GM12878 (cell line): Measurements from ENCODE around the gene EFCAB8. TPM values are rescaled to one million over a fixed set of nuclear protein-coding genes. Genes with fewer than 3 reads are reported as not detected.

ENCODE experiments used
- ATAC-seq: fragments of 200-7000 bp; cut with Tn5 transposase; 3 replicates; pipeline ENCODE4 v1.9.1; 2020; ENCODE audit warnings: mild to moderate bottlenecking, moderate library complexity
- BruUV-seq: library from RNA; stranded (reverse); fragments of 400-500 nt; replicated peaks from 2 replicates; lab custom pipeline; 2021; lab: Mats Ljungman, UMichigan
- CTCF ChIA-PET: fragments of 300-600 bp; sonication (Branson Sonifier 250); formaldehyde crosslinking; extraction: SDS; loops from one replicate; lab custom pipeline; 2021; ENCODE audit warnings: inconsistent platforms; lab: Yijun Ruan, JAX
- POLR2A ChIA-PET: fragments of 350-600 bp; formaldehyde crosslinking; extraction: SDS; loops from one replicate; lab custom pipeline; 2021; ENCODE audit warnings: inconsistent platforms; lab: Charles Lee
- RAD21 ChIA-PET: fragments of 300-600 bp; sonication (Branson Sonifier 250); formaldehyde crosslinking; loops from one replicate; lab custom pipeline; 2023; ENCODE audit warnings: antibody characterized with exemption; ENCODE audit not compliant: unreplicated experiment; lab: Charles Lee
- SMC1A ChIA-PET: fragments of 300-600 bp; sonication (Branson Sonifier 250); formaldehyde crosslinking; loops from one replicate; lab custom pipeline; 2023; ENCODE audit not compliant: unreplicated experiment, uncharacterized antibody; lab: Charles Lee
- DNase-seq: peaks from one replicate; pipeline ENCODE4 v3.0.0-alpha.2; 2011; ENCODE audit warnings: low read depth, low spot score
- FAIRE-seq: peaks from 3 replicates; lab custom pipeline; 2011; peaks lifted over from hg19 to GRCh38; lab: Jason Lieb, UNC
- H2AFZ ChIP-seq: 2 replicates; pipeline ENCODE4 v1.6.0; 2011; ENCODE audit warnings: low read depth, low read length, control low read depth; ENCODE audit not compliant: control insufficient read depth
- H3K27ac ChIP-seq: 2 replicates; pipeline ENCODE4 v1.5.1; 2011; ENCODE audit warnings: control low read depth; ENCODE audit not compliant: control insufficient read depth, insufficient read depth
- H3K27me3 ChIP-seq, 2 experiments: replicated peaks in 1 of 2; 2 replicates each; pipeline versions ENCODE4 v1.6.0 to v1.6.1; 2011; ENCODE audit warnings: low read length in 1 of 2; ENCODE audit not compliant: control insufficient read depth in 2 of 2, insufficient read depth in 2 of 2
- H3K36me3 ChIP-seq, 2 experiments: 2 replicates each; pipeline ENCODE4 v1.5.1; 2011; ENCODE audit warnings: low read length in 1 of 2; ENCODE audit not compliant: control insufficient read depth in 2 of 2, insufficient read depth in 2 of 2
- H3K4me1 ChIP-seq: 2 replicates; pipeline ENCODE4 v1.6.1; 2011; ENCODE audit warnings: mild to moderate bottlenecking, low read length, moderate library complexity, mixed read lengths; ENCODE audit not compliant: control insufficient read depth, insufficient read depth
- H3K4me2 ChIP-seq: 2 replicates; pipeline ENCODE4 v1.6.0; 2011; ENCODE audit warnings: control low read depth; ENCODE audit not compliant: control insufficient read depth, insufficient read depth
- H3K4me3 ChIP-seq: fragments of 200-600 bp; sonication (generic); 2 replicates; pipeline ENCODE4 v1.5.1; 2016
- H3K79me2 ChIP-seq: 2 replicates; pipeline ENCODE4 v1.6.0; 2011; ENCODE audit warnings: low read length; ENCODE audit not compliant: control insufficient read depth, insufficient read depth
- H3K9ac ChIP-seq: 2 replicates; pipeline ENCODE4 v1.8.0; 2011; ENCODE audit warnings: low read length, control low read depth, mixed read lengths; ENCODE audit not compliant: control insufficient read depth, insufficient read depth
- H3K9me3 ChIP-seq: replicated peaks from 3 replicates; pipeline ENCODE4 v1.5.1; 2011; ENCODE audit warnings: mild to moderate bottlenecking, low read length; ENCODE audit not compliant: control insufficient read depth, insufficient read depth
- H4K20me1 ChIP-seq: 2 replicates; pipeline ENCODE4 v1.6.0; 2011; ENCODE audit not compliant: control insufficient read depth, insufficient read depth
- ASH2L ChIP-seq: fragments of 300-600, 200-600 bp; sonication (generic); IDR thresholded peaks from 2 replicates; pipeline ENCODE4 v1.6.1; 2017; ENCODE audit warnings: low read depth, mild to moderate bottlenecking, borderline replicate concordance
- BACH1 ChIP-seq: fragments of 450-650 bp; IDR thresholded peaks from 2 replicates; pipeline ENCODE4 v1.6.1; 2017; ENCODE audit warnings: mild to moderate bottlenecking, borderline replicate concordance
- CEBPB ChIP-seq, 2 experiments: fragments of 150-350 bp in 1 of 2; IDR thresholded peaks; 2 replicates each; pipeline ENCODE4 v1.6.1; 2012 to 2014; ENCODE audit warnings: low read depth in 2 of 2, low read length in 2 of 2, borderline replicate concordance in 1 of 2, inconsistent platforms in 1 of 2
- EGR1 ChIP-seq, 2 experiments: IDR thresholded peaks; 1 replicate in 1 of 2; 2 replicates in 1 of 2; pipeline ENCODE4 v1.6.1; 2011 to 2012; ENCODE audit warnings: low read depth in 2 of 2, low read length in 2 of 2, borderline replicate concordance in 1 of 2, mild to moderate bottlenecking in 1 of 2, moderate library complexity in 1 of 2
- ESRRA ChIP-seq: IDR thresholded peaks from 2 replicates; pipeline ENCODE4 v1.6.1; 2012; ENCODE audit warnings: mild to moderate bottlenecking, low read length, improper control_type of control experiment
- IKZF1 ChIP-seq: fragments of 450-650 bp; conservative IDR thresholded peaks from 2 replicates; pipeline ENCODE4 v1.6.1; 2017; ENCODE audit warnings: antibody characterized with exemption, mild to moderate bottlenecking
- MYC ChIP-seq: IDR thresholded peaks from 2 replicates; pipeline ENCODE4 v1.6.1; 2011; ENCODE audit warnings: mild to moderate bottlenecking, low read length, moderate library complexity, inconsistent platforms; ENCODE audit not compliant: insufficient read depth, insufficient replicate concordance, insufficient read length, severe bottlenecking
- NBN ChIP-seq: fragments of 450-650 bp; IDR thresholded peaks from 2 replicates; pipeline ENCODE4 v1.6.1; 2016
- NFIC ChIP-seq: IDR thresholded peaks from 2 replicates; pipeline ENCODE4 v1.6.1; 2012; ENCODE audit warnings: low read depth, mild to moderate bottlenecking, inconsistent platforms, low read length, moderate library complexity
- NRF1 ChIP-seq: conservative IDR thresholded peaks from 2 replicates; pipeline ENCODE4 v1.6.1; 2011; ENCODE audit warnings: mild to moderate bottlenecking, low read depth, low read length, improper control_type of control experiment
- RAD21 ChIP-seq: IDR thresholded peaks from 2 replicates; pipeline ENCODE4 v1.6.1; 2011; ENCODE audit warnings: mild to moderate bottlenecking, low read depth, low read length, moderate library complexity; ENCODE audit not compliant: insufficient read depth
- SIN3A ChIP-seq: IDR thresholded peaks from 2 replicates; pipeline ENCODE4 v1.6.1; 2012; ENCODE audit warnings: low read depth, low read length, improper control_type of control experiment
- SIX5 ChIP-seq: IDR thresholded peaks from 2 replicates; pipeline ENCODE4 v1.6.1; 2011; ENCODE audit warnings: mild to moderate bottlenecking, low read depth, low read length, moderate library complexity; ENCODE audit not compliant: severe bottlenecking
- SREBF1 ChIP-seq: IDR thresholded peaks from 2 replicates; pipeline ENCODE4 v1.6.1; 2012; ENCODE audit warnings: mild to moderate bottlenecking, low read length
- TCF7 ChIP-seq: IDR thresholded peaks from 2 replicates; pipeline ENCODE4 v1.6.1; 2014; ENCODE audit warnings: antibody characterized with exemption, borderline replicate concordance
- WRNIP1 ChIP-seq: IDR thresholded peaks from 2 replicates; pipeline ENCODE4 v1.6.1; 2011; ENCODE audit warnings: low read depth, low read length, improper control_type of control experiment, borderline replicate concordance
- ZNF622 ChIP-seq: fragments of 450-650 bp; IDR thresholded peaks from 2 replicates; pipeline ENCODE4 v1.6.1; 2017; ENCODE audit warnings: mild to moderate bottlenecking, inconsistent platforms
- WGBS: methylation state at CpG from one replicate; pipeline ENCODE4 v1.1.6; 2016; ENCODE audit warnings: low lambda C conversion rate; ENCODE audit not compliant: insufficient replicate concordance, insufficient coverage; ENCODE audit errors: missing lambda C conversion rate; 5-methylcytosine and 5-hydroxymethylcytosine counted together
- in situ Hi-C: fragments of 300-500 bp; cut with MboI; formaldehyde crosslinking; loops from 9 replicates; pipeline ENCODE4 v1.14.3; 2018; ENCODE audit warnings: mixed read lengths
- intact Hi-C: fragments of 100-400 bp; cut with micrococcal nuclease; formaldehyde crosslinking; loops from one replicate; pipeline ENCODE4 v1.14.2; 2022; ENCODE audit not compliant: unreplicated experiment
- polyA plus RNA-seq, 11 experiments: library from polyadenylated mRNA; depleted of rRNA in 4 of 11; unstranded in 6 of 11; stranded (reverse) in 5 of 11; fragments of >200 nt; fragmentation: Nextera tagmentation in 4 of 11; fragmentation: Illumina TruSeq in 1 of 11; extraction: Ambion mirVana in 4 of 11; extraction: Trizol in 1 of 11; gene quantifications; 1 replicate in 1 of 11; 2 replicates in 10 of 11; pipeline versions ENCODE4 v1.2.1 to v1.2.3, GENCODE V29; 2011 to 2016; ENCODE audit warnings: inconsistent platforms in 2 of 11, missing spikeins in 2 of 11, low read depth in 1 of 11
- total RNA-seq, 4 experiments: library from RNA; depleted of rRNA in 3 of 4; stranded (reverse); fragments of >200 nt in 3 of 4; fragmentation: Illumina TruSeq in 1 of 4; extraction: Trizol in 1 of 4; gene quantifications; 2 replicates each; pipeline versions ENCODE4 v1.2.1 to v1.2.3, GENCODE V29; 2013 to 2021
- TF ChIP-seq, protein P1 (sequence below): fragments of 450-650 bp; IDR thresholded peaks from 2 replicates; pipeline ENCODE4 v1.6.1; 2017; ENCODE audit warnings: mild to moderate bottlenecking, moderate library complexity

Gene EFCAB8
- total and polyA plus RNA-seq, 10 of the 15 experiments (the other 5 are each of a cell fraction or from before 2014, with no cell fraction given), result 0.04 to 0.18 (median 0.06) TPM; not detected in 4

DNA sequence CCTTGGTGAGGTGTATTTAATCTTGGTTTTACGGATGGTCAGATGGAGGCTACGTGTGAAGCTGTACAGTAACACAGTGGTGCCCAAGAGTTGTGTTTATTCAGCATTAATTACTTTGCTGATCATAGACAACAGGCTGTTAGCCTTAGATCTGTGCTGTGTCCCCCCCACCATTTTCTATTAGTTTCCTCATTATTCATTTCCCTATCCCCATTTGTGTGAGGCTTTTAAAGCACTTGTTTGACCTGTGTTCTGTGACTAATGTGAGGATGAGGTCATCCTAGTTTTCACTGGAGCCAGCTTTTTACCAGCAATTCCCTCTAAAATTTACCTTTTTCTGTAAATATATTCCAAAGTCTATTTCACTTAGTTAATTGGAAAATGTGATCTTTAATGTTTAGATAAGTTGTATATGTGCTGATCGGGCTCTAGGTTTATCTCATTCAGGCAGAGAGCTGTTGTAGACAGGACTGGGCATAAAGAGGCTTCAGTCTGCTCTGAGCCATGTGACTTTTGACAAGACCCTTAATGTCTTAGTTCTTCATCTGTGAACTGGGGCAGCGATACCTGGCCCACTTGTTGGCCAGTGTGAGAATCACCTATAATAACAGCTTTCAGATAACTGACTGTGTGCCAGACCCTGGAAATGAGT is 30.6 kb upstream of the EFCAB8 start (continued):
- TF ChIP-seq WRNIP1, result no peak
- no peak for TF ChIP-seq SREBF1
- no peak for TF ChIP-seq NRF1
- no peak for TF ChIP-seq NFIC
- no peak for TF ChIP-seq BACH1

DNA sequence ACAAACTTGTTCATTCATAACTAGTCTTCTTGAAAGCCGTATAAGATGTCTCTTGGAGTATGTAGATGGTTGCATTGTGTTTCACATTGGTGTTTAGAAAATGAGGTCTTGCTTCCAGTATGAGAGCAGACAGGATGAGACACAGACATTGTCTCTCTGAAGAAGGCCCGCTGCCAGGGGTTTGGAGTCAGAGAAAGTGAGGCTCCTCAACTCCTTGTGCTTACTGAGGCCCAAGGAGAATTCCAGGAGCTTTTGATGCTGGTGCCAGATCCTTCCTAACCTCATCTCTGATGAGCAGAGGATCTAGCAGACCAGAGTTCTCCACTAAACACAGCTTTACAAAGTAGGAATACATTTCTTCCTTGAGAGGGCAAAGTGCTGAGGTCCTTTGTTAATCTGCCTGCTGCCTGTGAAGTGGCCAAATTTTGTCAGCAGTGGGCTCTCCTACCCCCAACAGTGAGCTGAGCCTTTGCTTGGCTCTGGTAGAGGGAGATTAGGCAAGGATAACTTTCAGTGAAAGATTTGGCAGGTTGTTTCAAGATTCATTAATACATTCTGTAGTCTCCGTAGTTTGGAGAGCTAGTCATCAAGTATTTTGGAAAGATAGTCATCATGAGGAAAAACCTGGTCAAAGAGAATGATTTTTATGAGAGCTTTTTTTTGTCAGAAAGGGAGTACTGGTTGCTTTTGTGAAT is 29.3 kb upstream of the EFCAB8 start:
- Histone ChIP-seq H3K9ac (no peak overlapping the region), H3K27me3 (no peaks in the 10 kb centered on the region), H3K36me3 (peaks cover 8 to 25% of the 10 kb centered on the region in 2 experiments), H3K4me1 (no peaks in the 10 kb centered on the region), H3K4me2 (no peak overlapping the region), H3K79me2 (peaks cover 36% of the 10 kb centered on the region), H3K27ac (no peak overlapping the region), H3K4me3 (no peak overlapping the region), H3K9me3 (no peaks in the 10 kb centered on the region), H2AFZ (no peak overlapping the region), H4K20me1 (no peaks in the 10 kb centered on the region; the same call in 1 of the 2 replicates)
- ChIA-PET RAD21 (interaction anchor here (0.7 to 1.5 kb wide), 4 partner anchors 10 to 39 kb away, joined by 3 to 4 read pairs (median 4); partner anchors contain the start of gene MAPRE1), POLR2A (interaction anchor here (0.7 to 1.1 kb wide), 2 partner anchors 8 to 10 kb away, joined by 3 read pairs; partner anchors contain the start of gene MAPRE1), CTCF (interaction anchor here (0.6 to 1.9 kb wide), 5 partner anchors 8 to 988 kb away, joined by 3 to 8 read pairs (median 4); no protein-coding TSS in a partner anchor), SMC1A (interaction anchor here (1.5 kb wide), 1 partner anchor 39 kb away, joined by 5 read pairs; no protein-coding TSS in a partner anchor)
- in situ Hi-C loops, result no loop called here
- BruUV-seq, result TSS peak; percentile 14
- no peak for TF ChIP-seq SIX5
- no peak for TF ChIP-seq CEBPB (IDR thresholded peaks at IDR 0.05; ENCODE audit: borderline replicate concordance in 1 of 2, low read depth in 2 of 2, low read length in 2 of 2)
- TF ChIP-seq MYC, result no peak
- no peak for TF ChIP-seq ESRRA
- TF ChIP-seq SIN3A, result no peak
- no peak for TF ChIP-seq ZNF622
- TF ChIP-seq NBN, result no peak
- no peak for TF ChIP-seq ASH2L
- TF ChIP-seq TCF7, result no peak
- TF ChIP-seq, protein P1, sequence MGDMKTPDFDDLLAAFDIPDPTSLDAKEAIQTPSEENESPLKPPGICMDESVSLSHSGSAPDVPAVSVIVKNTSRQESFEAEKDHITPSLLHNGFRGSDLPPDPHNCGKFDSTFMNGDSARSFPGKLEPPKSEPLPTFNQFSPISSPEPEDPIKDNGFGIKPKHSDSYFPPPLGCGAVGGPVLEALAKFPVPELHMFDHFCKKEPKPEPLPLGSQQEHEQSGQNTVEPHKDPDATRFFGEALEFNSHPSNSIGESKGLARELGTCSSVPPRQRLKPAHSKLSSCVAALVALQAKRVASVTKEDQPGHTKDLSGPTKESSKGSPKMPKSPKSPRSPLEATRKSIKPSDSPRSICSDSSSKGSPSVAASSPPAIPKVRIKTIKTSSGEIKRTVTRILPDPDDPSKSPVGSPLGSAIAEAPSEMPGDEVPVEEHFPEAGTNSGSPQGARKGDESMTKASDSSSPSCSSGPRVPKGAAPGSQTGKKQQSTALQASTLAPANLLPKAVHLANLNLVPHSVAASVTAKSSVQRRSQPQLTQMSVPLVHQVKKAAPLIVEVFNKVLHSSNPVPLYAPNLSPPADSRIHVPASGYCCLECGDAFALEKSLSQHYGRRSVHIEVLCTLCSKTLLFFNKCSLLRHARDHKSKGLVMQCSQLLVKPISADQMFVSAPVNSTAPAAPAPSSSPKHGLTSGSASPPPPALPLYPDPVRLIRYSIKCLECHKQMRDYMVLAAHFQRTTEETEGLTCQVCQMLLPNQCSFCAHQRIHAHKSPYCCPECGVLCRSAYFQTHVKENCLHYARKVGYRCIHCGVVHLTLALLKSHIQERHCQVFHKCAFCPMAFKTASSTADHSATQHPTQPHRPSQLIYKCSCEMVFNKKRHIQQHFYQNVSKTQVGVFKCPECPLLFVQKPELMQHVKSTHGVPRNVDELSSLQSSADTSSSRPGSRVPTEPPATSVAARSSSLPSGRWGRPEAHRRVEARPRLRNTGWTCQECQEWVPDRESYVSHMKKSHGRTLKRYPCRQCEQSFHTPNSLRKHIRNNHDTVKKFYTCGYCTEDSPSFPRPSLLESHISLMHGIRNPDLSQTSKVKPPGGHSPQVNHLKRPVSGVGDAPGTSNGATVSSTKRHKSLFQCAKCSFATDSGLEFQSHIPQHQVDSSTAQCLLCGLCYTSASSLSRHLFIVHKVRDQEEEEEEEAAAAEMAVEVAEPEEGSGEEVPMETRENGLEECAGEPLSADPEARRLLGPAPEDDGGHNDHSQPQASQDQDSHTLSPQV, result no peak
- TF ChIP-seq IKZF1, result no peak
- no peak for TF ChIP-seq EGR1 (IDR thresholded peaks at IDR 0.05; ENCODE audit: borderline replicate concordance in 1 of 2, low read depth in 2 of 2, low read length in 2 of 2)
- TF ChIP-seq RAD21, result no peak
- FAIRE-seq (no peak), DNase-seq (no peak), ATAC-seq (no peak)
- intact Hi-C loops, result loop anchor here (5.0 kb wide), 1 partner anchor 37 kb away; no protein-coding TSS in a partner anchor
- WGBS, result 87% methylated on average over 3 of the region's 3 CpGs
